HG02840 (cell line): Measurements from ENCODE around the gene USP31.

ENCODE experiments used
- ATAC-seq: cut with Tn5 transposase; IDR thresholded peaks from one replicate; pipeline ENCODE4 v1.9.1; 2021; ENCODE audit warnings: mild to moderate bottlenecking, moderate library complexity, moderate number of reproducible peaks; ENCODE audit not compliant: unreplicated experiment, low FRiP score

USP31 gene

DNA sequence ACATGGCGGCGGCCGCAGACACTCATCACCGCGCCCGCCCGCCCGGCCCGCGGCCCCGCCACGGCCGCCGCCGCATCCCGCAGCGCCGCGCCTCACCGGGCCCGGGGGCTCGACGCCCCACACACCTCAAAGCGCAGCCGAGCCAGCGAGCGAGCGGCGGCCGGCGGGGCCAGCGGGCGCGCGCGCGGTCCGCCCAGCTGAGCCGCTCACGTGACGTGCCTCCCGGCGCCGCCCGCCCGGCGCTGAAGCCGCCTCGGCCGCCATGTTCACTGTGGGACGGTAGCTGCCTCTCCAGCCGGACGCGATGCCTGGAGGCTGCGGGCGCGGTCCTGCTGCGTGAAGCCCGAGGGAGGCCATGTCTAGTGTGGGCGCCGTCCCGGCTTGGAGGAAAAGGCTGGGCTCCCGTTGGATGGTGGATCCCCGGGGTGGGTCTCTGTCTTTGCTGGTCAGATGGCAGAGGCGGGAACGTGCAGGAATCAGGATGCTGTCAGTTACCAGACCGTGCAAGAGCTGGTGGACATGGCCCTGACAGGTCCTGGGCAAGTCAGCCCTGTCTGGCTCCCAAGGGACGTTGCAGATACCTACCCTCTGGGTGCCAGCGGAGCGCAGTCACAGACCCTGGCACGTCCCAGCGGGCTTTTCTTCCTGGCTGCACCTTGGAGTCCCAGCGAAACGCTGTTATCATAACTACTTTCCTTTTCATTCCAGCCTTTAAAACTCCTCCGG lies at the start of gene USP31:
Gene USP31 (minus strand): TSS at position 186 of the 726 bp plus-strand sequence. CDS start 182 bp downstream, at position 4.
- peak; percentile 96 for ATAC-seq

GRCh38 chr16:23196539-23196938 lies 47.3 kb upstream of the USP31 start:
- no peak for ATAC-seq

- ATAC-seq = no peak
Observed at GRCh38 chr16:23195366-23195978, 46.2 kb upstream of the USP31 start.

DNA sequence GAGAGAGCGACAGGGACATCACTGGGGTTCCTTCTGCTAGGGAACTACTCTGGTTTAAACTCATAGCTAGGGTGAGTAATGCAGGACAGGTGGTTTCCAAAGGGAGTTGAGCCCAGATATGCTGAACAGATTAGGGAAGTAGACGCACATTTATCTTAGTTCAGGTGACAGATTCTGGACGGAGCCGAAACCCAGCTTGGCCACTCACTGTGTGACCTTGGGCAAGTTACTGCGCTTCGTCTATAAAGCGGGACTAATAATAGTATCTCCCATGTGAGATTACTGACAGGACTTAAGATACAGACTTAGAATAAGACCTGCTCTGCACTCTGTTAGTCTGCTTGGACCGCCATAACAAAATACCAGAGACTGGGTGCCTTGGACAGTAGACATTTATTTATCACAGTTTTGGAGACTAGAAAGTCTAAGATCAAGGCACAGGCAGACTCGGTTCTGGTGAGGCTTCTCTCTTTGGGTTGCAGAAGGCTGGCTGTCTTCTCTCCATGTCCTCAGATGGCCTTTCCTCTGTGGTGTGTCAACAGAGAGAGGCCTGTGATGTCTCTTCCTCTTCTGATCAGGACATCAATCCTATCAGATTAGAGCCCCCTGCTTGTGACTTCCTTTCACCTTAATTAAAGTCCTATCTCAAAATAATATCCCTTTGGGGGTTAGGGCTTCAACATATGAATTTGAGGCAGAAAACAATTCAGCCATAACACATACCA lies 45.4 kb upstream of the USP31 start:
- ATAC-seq = no peak

GRCh38 chr16:23188911-23189310 lies 39.7 kb upstream of the USP31 start:
- no peak for ATAC-seq

- ATAC-seq = no peak
Observed at GRCh38 chr16:23187341-23187740, 38.1 kb upstream of the USP31 start.

- no peak for ATAC-seq
Observed at GRCh38 chr16:23186171-23186570, 36.9 kb upstream of the USP31 start.

DNA sequence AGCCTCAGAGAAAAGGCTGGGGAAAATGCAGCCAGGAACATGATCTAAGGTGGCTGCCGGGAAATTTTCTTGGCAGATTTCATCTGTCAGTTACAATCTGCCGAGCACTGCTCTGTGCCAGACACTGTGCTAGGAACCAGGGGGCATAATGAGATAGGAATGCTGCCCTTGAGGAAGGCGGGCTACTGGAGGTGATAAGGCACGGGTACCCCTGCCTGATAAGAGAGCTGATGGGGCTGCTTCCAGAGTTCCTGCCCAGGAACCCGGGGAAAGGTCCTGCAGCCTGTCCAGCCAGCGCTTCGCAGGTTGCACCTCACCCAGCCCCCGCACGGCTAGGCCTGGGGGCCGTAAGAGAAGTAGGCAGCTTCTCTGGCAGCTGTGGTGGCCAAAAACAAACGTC lies 36.4 kb upstream of the USP31 start:
- ATAC-seq = no peak

- ATAC-seq = no peak
Observed at GRCh38 chr16:23183543-23183862, 34.3 kb upstream of the USP31 start.

GRCh38 chr16:23182679-23183542 lies 33.7 kb upstream of the USP31 start, which contains the start of gene SCNN1G:
Gene SCNN1G (plus strand): TSS chr16:23182745. CDS start chr16:23186272, 3,527 bp downstream.
- peak; percentile 18 for ATAC-seq

- ATAC-seq = peak; percentile 71
Observed at GRCh38 chr16:23182206-23182678, 33.0 kb upstream of the USP31 start.

DNA sequence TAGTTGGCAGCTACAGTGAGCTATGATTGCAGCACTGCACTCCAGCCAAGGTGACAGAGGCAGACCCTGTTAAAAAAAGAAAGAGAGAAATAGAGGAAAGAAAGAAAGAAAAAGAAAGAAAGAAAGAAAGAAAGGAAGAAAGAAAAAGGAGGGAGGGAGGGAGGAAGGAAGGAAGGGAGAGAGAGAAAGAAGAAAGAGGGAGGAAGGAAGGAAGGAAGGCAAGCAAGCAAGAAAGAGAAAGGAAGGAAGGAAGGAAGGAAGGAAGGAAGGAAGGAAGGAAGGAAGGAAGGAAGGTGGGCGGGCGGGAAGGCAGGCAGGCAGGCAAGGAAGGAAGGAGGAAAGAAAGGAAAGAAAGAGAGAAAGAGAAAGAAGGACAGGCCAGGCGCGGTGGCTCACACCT lies 32.3 kb upstream of the USP31 start:
- no peak for ATAC-seq

DNA sequence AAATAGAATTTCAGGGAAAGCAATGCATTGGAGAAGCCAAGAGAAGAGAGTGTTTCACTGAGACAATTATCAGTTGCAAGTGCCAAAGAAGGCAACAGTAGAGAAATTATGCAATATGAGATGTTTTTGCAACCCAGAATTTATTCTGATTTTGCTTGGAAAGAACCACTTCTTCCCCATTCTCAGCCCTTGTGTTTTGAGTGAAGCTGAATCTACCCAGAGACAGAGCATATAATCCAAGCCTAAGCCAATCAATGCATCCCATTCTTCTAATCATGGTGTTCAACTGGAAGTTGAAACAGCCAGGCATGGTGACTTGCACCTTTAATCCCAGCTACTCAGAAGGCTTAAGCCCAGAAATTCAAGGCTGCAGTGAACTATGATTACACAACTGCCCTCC lies 26.4 kb upstream of the USP31 start:
- ATAC-seq = no peak

DNA sequence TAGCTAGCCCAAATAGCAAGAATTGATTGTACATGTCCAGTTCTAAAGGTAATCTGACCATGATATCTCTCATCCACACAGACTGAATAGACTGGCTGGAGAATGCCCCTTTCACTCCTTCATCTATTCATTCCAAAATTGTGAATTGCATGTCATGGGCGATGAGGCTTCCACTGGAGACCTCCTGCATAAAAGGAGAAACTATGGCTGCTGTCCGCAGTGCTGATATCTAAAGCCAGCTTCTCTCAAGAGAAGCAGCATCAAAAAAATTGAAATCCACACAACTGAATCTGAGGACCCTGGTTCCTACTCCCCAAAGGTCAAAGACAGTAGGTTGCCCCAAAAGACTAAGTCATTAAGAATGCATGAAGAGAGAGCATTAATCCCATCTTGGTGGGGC lies 25.4 kb upstream of the USP31 start:
- no peak for ATAC-seq

- ATAC-seq = no peak
Observed at GRCh38 chr16:23172994-23173393, 23.7 kb upstream of the USP31 start.

GRCh38 chr16:23172583-23172982 lies 23.3 kb upstream of the USP31 start:
- no peak for ATAC-seq

- ATAC-seq = no peak
Observed at GRCh38 chr16:23164736-23165135, 15.5 kb upstream of the USP31 start.

- ATAC-seq = no peak
Observed at GRCh38 chr16:23163921-23164320, 14.7 kb upstream of the USP31 start.

- no peak for ATAC-seq
Observed at GRCh38 chr16:23160574-23160973, 11.3 kb upstream of the USP31 start.

DNA sequence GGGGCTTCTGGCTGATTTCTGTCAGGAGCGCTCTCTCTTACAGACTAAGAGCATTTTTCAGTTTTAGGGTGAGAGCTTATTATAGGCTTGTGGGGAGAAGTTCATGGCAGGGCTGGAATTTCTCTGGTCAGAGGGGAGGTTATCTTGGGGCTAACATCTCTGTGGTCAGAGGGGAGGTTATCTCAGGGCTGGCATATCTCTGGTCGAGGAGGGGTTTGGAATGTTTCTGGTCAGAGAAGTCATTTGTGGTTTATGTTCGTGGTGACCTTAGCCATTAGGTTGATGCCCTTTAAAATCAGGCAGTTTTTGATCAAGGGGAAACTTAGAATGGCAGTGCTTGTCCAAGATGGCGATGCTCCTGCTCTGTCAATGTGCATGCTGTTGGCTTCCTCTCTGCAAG lies 10.8 kb upstream of the USP31 start:
- ATAC-seq = no peak

DNA sequence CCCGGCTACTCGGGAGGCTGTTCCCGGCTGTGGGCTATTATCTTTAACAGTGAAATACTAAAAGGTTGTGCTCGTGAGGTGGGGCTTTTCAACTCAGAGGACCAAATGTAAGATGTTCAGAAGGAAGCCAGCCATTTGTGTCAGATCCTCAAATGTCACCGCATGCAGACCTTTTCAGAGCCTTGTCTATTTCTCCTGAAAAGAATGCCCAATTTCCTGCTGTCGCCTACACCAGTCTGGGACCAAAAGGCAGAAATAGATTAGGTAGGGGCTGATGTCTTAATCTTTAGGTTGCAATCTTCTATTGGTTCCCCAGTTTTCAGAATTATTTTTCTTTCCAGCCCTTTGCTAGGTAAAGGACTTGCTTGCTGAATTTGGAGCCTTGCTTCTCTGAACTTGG lies 8.9 kb upstream of the USP31 start:
- no peak for ATAC-seq
